ENCODE data around the gene PAK4.

The PAK4 gene

DNA sequence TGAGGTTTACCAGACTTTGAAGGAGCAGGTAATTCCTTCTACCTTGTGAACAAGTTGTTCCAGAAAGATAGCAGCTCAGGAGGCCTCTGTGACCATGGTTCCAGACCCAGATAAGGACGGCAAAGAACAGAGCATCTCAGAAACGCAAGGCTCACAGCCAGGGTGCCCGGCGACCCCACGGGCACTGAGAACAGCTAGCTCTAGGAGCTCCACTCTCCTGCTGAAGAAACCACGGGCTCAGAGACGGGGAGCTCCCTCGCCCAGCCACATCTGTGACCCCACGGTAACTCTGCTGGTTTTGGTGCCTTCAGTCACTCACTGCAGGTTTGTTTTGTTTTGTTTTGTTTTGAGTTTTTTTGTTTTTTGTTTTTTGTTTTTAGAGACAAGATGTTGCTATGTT lies 55.2 kb downstream of the PAK4 start:
- DNase-seq (ENCODE audit: low spot score) = no peak

DNA sequence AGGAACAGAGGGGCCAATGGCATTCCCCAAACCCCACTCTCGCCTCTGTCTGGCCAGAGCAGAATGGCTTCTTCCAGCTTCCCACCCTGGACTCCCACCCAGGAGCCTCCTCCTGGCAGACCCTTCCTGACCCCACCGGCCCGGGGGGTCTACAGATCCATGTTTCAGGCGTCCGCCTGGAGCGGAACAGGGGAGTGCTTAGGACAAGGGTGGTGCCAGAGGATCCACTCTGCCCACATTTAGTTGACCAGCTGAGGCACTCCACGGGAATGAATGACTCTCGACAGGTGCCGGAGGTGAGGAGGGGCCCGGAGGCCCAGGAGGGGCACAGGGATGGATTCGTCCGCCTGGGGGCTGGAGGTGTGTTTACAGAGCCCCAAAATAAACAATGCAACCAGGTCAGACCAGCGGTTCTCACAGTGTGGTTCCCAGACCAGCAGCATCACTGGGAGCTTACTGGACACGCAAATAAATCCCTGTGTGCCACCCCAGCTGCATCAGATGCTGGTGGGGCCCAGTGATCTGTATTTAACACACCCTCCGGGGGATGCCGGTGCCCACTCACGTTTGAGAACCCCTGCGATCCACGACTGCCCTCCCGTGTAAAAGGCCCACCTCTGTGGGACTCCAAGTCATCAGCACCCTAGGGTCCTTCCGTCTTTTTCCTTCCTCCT lies 56.1 kb downstream of the PAK4 start:
- DNase-seq (ENCODE audit: low spot score) = no peak

DNA sequence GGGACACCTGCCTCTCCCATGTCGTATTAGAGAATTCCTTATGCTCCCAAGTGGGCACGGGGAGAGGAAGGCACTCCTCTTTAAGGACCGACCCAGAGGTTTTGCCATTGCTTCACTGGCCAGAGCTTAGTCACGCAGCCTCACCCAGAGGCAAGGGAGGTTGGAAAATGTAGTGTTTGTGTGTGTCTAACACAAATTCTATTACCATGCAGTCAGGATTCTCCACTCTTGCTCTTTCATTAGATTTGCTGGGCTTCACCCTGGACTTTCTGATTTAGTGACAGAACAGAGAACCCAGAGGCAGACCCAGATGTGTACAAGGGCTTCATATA lies 56.6 kb downstream of the PAK4 start:
- no peak for DNase-seq (ENCODE audit: low spot score)

DNA sequence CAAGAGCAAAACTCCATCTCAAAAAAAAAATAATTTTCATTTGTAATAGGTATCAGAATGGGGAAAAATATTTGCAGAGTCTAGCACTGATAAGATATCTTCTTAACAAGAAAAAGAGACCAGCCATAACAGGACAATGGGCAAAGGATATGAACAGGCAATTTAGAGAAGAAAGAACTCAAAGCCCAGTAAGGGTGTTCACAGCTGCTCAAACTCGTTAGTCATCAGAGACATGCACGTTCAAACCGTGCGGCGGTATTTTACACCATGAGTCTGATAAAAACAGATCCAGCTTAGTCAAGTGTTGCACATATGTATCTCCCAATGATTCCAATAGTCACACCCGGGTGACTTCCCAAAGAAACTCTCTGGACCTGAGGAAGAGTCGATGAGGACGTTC lies 57.5 kb downstream of the PAK4 start:
- no peak for DNase-seq (ENCODE audit: low spot score)

DNA sequence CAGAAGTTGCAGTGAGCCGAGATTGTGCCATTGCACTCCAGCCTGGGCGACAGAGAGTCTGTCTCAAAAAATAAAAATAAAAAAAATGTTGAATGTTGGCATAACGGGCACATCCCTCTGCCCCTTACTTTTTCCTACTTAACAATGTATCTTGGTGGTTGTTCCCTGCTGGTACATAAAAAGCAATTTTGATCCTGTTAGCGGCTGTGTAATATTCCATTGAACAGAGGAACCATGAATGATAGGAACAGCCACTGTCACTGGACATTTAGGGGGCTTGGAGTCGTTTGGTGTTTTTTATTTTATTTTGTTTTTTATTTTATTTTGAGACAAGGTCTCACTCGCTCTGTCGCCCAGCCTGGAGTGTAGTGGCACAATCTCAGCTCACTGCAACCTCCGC lies 60.8 kb downstream of the PAK4 start:
- no peak for DNase-seq (ENCODE audit: low spot score)

GRCh38 chr19:39187552-39187943 lies 62.0 kb downstream of the PAK4 start:
- no peak for DNase-seq (ENCODE audit: low spot score)

DNA sequence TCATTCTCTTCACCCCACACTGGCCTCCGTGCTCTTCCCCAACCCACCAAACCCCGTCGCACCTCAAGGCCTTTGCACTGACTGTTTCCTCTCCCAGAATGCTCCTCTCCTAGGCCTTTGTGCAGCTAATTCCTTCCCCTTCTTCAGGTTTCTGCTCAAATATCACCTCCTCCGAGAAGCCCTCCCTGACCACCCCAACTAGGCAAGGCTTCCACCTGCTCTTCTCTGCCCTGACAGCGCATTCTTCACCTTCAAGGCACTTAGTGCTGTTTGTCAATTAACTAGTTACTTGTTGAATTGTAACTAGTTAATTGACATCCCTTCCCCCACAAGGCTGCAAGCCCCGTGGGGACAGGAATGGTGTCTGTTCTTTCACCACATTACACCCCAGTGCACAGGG lies 63.4 kb downstream of the PAK4 start:
- no peak for DNase-seq (ENCODE audit: low spot score)

DNA sequence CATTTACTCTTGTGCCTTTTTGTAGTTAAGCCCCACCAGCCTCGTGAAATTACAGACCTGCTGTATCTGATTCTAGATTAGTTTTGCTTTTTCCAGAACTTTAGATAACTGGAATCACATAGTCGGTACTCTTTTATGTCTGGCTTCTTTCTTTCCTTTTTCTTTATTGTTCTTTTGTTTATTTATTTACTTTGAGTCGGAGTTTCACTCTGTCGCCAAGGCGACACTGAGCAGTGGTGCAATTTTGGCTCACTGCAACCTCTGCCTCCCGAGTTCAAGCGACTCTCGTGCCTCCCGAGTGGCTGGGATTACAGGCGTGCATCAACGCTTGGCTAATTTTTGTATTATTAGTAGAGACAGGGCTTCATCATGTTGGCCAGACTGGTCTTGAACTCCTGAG lies 65.2 kb downstream of the PAK4 start:
- no peak for DNase-seq (ENCODE audit: low spot score)

- no peak for DNase-seq (ENCODE audit: low spot score)
Measured at GRCh38 chr19:39192846-39193245, 67.3 kb downstream of the PAK4 start.

DNA sequence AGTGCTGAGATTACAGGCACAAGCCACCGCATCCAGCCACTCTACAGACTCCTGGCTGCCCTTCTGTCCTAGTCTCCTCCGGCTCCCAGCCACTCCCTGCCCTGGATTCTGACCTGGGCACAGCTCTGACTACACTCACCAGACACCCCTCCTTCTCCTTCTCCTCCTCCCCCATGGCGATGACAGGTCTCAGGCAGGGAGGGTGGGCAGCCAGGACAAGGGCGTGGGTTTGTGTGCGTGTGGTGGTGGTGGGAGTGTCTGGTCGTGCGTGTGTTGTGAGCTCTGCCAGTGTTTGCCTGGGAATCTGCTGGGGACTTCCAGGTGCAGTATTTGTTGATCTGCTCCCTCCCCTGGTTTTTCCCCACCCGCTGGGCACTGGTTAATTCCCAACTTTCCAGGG lies 68.2 kb downstream of the PAK4 start:
- DNase-seq (ENCODE audit: low spot score) = no peak

DNA sequence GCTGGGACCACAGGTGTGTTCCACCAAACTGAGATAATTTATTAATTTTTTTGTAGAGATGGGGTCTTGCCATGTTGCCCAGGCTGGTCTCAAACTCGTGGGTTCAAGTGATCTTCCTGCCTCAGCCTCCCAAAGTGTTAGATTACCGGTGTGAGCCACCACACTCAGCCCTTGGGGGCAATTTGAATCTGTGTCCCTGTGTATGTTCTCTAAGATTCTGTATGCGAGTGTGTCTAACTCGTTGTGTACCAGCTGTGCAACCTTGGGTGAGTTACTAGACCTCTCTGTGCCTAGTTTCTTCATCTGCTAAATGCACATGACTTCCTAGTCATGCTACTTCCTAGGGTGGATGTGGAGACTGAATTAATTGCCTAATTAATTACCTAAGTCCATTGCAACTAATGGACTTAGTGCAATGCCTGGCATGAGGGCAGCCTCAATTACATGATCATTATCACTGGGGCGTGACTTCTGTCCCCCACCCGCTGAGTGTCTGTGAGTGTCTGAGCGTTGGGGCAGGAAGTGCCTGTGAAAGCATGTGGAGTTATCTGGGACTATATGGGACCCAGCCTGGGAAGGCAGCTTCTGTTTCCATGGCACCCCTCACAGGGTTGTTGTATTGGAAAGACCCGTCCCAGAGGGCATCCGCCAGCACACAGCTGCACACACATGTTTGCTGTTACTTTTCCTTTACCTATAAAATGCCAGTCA lies 69.4 kb downstream of the PAK4 start:
- DNase-seq (ENCODE audit: low spot score) = no peak

DNA sequence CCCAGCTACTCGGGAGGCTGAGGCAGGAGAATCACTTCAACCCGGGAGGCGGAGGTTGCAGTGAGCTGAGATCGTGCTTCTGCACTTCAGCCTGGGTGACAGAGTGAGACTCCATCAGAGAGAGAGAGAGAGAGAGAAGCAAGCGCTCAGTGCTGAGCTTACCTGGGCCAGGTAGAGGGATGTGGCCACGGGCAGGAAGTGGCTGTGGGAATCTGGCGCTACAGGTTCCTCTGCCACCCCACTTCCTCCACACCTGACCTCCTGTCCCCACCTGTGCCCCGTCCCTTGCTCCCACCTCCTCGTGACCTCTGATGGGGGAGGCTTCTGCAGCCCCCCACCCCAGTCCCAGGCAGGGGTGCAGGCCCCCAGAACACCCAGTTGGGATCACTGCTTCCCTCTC lies 70.2 kb downstream of the PAK4 start:
- DNase-seq (ENCODE audit: low spot score) = no peak

DNA sequence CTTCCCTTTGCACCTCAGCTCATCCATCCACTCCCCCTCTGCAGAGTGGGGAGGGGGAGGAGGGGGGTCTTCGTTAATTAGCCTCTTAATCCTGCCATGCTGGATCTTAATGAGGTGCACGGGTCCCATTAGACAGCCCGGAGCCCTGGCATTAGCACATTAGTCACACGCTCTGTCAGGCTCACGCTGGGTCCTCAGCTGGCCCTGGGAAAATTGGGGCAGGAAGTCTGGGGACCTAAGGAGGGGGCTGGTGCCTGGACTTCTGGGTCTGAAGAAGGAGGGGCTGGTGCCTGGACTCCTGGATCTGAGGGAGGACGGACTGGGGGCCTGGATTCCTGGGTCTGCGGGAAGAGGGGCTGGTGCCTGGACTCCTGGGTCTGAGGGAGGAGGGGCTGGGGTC lies 70.7 kb downstream of the PAK4 start:
- no peak for DNase-seq (ENCODE audit: low spot score)

DNA sequence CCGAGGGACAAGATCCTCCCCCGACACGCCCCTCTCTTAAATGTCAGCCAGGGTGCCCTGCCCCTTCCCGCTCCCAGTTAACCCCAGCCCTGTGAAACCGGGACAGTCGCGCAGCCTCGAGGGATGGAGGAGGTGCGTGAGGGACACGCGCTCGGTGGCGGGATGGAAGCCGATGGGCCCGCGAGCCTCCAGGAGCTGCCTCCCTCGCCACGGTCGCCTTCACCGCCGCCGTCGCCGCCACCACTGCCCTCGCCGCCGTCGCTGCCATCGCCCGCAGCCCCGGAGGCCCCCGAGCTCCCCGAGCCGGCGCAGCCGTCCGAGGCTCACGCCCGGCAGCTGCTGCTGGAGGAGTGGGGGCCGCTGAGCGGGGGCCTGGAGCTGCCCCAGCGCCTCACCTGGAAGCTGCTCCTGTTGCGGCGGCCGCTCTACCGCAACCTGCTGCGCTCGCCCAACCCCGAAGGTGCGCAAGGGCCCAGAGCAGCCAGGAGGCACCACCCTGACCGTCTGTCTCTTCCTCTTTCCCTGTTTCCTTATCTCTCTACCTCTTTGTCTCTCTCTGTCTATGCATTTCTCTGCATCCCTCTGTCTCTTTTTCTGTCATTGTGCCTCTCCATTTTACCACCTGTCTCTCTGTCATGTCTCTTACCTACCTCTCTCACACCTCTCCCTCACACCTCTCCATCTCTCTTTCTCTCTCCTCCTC lies 71.4 kb downstream of the PAK4 start, which contains the start of gene NCCRP1:
Gene NCCRP1, plus strand, starts transcription at position 105 of the 703 bp plus-strand sequence. Its CDS starts 19 bp downstream, at position 124.
- DNase-seq (ENCODE audit: low spot score) = peak; percentile 70

DNA sequence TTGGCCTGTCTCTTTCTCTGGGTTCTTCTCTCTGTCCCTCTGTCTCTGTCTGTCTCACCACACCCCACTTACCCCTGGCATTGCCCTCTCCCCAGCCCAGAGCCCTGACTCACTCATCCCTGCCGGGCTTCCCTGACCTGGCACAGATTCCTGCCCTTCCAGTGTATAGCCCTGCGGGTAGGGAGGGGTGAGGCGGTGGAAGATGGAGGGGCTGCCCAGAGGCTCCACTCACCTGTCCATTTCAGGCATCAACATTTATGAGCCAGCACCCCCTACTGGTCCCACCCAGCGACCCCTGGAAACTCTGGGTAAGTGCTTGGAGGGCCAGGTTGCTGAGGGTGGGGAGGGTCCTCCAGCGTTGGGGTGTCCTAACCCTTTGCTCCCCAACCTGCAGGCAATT lies 72.2 kb downstream of the PAK4 start:
- no peak for DNase-seq (ENCODE audit: low spot score)

DNA sequence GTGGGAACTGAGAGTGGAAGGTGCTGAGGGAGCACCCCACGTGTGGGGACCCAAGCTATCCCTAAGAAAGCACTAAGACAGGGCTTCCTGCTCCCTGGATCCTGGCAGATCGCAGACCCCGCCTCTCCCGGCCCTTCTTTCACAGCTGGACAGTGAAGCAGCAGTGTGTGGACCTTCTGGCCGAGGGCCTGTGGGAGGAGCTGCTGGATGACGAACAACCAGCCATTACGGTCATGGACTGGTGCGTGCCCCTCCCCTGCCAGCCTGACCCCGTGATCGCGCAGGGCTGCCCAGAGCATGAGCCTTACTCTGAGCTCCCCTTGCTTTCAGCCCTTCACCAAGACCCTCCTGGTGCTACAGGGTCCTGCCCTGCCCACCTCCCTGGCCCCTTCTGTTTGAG lies 73.4 kb downstream of the PAK4 start:
- DNase-seq (ENCODE audit: low spot score) = no peak

DNA sequence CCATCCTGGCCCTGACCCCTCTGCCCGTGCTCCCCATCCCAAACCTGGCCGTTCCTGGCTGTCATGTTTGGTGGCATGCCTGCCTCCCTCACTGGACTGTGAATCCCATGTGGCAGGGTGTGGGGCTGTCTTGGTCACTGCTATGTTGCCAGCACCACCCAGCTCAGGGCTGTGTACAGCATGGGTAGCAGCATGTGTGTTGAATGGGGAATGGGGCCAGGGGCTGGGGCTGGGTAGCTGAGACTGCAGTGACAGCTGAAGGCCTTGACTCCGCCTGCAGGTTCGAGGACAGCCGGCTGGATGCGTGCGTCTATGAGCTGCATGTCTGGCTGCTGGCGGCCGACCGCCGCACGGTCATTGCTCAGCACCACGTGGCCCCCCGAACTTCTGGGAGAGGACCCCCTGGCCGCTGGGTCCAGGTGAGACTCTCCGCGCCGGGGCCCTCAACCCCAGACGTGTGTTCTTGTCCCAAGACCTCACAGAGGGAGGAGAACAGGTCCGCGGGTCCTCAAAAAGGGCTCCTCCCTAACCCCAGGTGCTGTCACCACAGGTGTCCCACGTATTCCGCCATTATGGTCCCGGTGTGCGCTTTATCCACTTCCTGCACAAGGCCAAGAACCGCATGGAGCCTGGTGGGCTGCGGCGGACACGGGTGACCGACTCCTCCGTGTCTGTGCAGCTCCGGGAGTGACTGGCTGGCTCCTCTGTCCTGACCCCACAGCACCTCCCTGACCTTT lies 74.6 kb downstream of the PAK4 start:
- DNase-seq (ENCODE audit: low spot score) = no peak

GRCh38 chr19:39200803-39201115 lies 75.2 kb downstream of the PAK4 start:
- DNase-seq (ENCODE audit: low spot score) = no peak

GRCh38 chr19:39202998-39203355 lies 77.4 kb downstream of the PAK4 start:
- no peak for DNase-seq (ENCODE audit: low spot score)

DNA sequence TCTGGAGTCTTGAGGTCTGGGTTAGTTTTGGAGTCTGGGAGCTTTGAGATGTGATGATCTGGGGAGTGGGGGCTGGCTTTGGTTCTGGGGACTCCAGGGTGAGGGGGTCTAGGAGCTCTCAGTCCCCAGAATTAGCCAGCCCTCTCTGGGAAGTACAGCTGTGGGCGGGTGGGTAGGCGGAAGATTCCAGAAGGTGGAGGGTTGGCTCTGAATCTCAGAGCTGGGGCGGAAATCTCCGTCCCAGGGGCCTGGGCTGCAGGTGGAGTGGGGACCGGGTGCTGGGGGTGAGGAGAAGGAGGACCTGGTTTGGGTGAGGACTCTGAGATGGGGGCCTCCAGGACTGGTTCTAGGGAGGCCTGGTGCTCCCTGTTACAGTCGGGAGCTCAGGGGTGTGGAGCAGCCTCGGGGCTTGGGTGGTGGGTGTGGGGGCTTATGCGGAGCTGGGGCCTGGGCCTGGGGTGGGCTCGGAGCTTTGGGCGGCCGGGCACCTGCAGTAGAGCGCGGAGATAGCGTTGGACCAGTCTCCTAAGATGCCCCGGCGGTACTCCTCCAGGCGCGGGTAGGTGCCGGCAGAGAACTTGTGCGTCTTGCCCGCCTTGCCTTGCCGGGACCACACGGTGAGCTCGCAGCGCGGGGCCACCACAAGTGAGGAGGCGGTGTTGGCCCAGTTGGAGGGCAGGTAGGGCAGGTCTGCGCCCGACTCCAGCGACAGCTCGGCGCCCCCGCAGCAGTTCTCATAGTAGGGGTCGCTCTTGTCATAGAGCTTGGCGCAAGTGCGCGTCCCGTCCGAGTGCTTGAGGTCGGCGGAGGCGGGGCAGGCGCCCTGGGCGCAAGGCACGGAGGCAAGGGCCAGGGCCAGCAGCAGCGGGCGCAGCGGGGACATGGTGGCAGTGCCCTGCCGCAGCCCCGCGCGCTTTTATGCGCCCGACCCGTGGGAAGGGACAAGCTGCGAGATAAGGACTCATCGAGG lies 78.1 kb downstream of the PAK4 start, which contains the start of gene SYCN:
Gene SYCN, minus strand, starts transcription at position 892 of the 970 bp plus-strand sequence. Its CDS starts 9 bp downstream, at position 883.
- DNase-seq (ENCODE audit: low spot score) = no peak

DNA sequence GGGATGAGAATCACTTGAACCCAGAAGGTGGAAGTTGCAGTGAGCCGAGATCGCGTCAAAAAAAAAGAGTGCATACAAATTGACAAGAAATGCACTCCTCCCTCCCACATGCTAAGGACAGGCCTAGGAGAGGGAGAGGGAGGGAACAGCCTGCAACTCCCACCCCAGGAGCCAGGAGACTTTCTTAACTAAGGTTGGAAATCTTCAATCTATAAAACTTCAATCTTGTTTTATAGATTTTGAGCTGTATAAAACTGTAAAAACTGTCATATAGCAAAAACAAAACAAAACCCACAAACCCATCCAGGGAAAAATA lies 79.8 kb downstream of the PAK4 start:
- DNase-seq (ENCODE audit: low spot score) = no peak

DNA sequence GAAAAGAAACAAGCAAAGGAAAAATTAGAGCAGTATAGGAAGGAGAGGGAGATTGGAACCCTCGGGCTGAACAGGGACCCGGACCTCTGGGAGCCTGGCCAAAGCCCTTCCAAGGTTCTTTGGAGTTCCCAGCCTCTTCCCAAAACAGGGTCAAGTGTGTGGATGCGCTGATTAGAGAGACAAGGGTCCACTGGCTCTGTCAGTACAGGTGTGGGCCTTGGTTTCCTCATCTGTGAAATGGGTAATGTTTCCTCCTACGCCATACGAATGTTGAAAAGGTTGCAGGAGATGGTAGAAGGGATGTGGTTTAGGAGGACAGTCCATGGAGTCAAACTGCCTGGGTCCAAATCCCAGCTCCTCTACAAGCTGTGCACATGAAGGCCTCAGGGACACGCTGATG lies 80.5 kb downstream of the PAK4 start:
- DNase-seq (ENCODE audit: low spot score) = no peak
